ENCODE results near the gene CCDC63.

The CCDC63 gene

GRCh38 chr12:110841007-110841406 is 5.8 kb upstream of the CCDC63 start:
- no peak for TF ChIP-seq ZFX (IDR thresholded peaks at IDR 0.05)
- H3K27ac ChIP-seq = no peak overlapping the region

GRCh38 chr12:110844131-110844530 is 2.7 kb upstream of the CCDC63 start:
- TF ChIP-seq CTCF (conservative IDR thresholded peaks at IDR 0.05) (no peak), ZFX (IDR thresholded peaks at IDR 0.05) (no peak)
- no peak overlapping the region for H3K27ac ChIP-seq

GRCh38 chr12:110844551-110845338 is 2.0 kb upstream of the CCDC63 start:
- TF ChIP-seq ZFX (IDR thresholded peaks at IDR 0.05) (no peak), CTCF (conservative IDR thresholded peaks at IDR 0.05) (no peak)
- H3K27ac ChIP-seq = no peak overlapping the region

GRCh38 chr12:110845339-110845682 is 1.5 kb upstream of the CCDC63 start:
- TF ChIP-seq ZFX (IDR thresholded peaks at IDR 0.05) (no peak), CTCF (conservative IDR thresholded peaks at IDR 0.05) (no peak)
- no peak overlapping the region for H3K27ac ChIP-seq

GRCh38 chr12:110848314-110848923 is 1.6 kb downstream of the CCDC63 start:
- H3K27ac ChIP-seq = no peak overlapping the region

GRCh38 chr12:110849221-110849620 is 2.4 kb downstream of the CCDC63 start:
- H3K27ac ChIP-seq = no peak overlapping the region
- no peak for TF ChIP-seq ZFX (IDR thresholded peaks at IDR 0.05)
- no peak for TF ChIP-seq CTCF (conservative IDR thresholded peaks at IDR 0.05)

More at GRCh38 chr12:110848314-110848923, 1.6 kb downstream of the CCDC63 start:
- TF ChIP-seq ZFX (IDR thresholded peaks at IDR 0.05) (no peak), CTCF (conservative IDR thresholded peaks at IDR 0.05) (no peak)

- TF ChIP-seq CTCF (conservative IDR thresholded peaks at IDR 0.05) (no peak), ZFX (IDR thresholded peaks at IDR 0.05) (no peak)
- no peak overlapping the region for H3K27ac ChIP-seq
Measured at GRCh38 chr12:110849748-110850403, 3.1 kb downstream of the CCDC63 start.

All from C4-2B (cell line).